T-cell (primary cell): Measurements from ENCODE around the gene SPATA31C2. TPM values are rescaled to one million over a fixed set of nuclear protein-coding genes. Genes with fewer than 3 reads are reported as not detected.

ENCODE experiments used
- ATAC-seq, 4 experiments: fragments of 200-7000 bp in 3 of 4; fragments of 150-1000 bp in 1 of 4; cut with Tn5 transposase; replicated peaks in 1 of 4; 1 replicate in 3 of 4; 2 replicates in 1 of 4; pipeline ENCODE4 v1.10.0; 2021; ENCODE audit warnings: moderate library complexity in 3 of 4, mild to moderate bottlenecking in 2 of 4, moderate number of reproducible peaks in 1 of 4
- CTCF ChIA-PET, 2 donors: fragments of 300-600 bp; sonication (Branson Sonifier 250); formaldehyde crosslinking; loops; one replicate each; lab custom pipeline; 2022; ENCODE audit warnings: antibody characterized with exemption in 2 of 2; lab: Charles Lee
- POLR2A ChIA-PET, 2 donors: fragments of 300-600 bp; sonication (Branson Sonifier 250); formaldehyde crosslinking; loops; one replicate each; lab custom pipeline; 2022; ENCODE audit warnings: antibody characterized with exemption in 2 of 2; lab: Charles Lee
- DNase-seq, 35 experiments: peaks; one replicate each; pipeline versions ENCODE4 v3.0.0 to v3.0.0-alpha.2; 2013 to 2023
- H3K27ac ChIP-seq: one replicate; pipeline ENCODE4 v1.5.1; 2013; ENCODE audit warnings: low read length
- H3K27me3 ChIP-seq, 2 experiments: replicated peaks in 1 of 2; 1 replicate in 1 of 2; 2 replicates in 1 of 2; pipeline versions ENCODE4 v1.6.1 to v1.7.0; 2013; ENCODE audit warnings: low read length in 1 of 2, mixed read lengths in 1 of 2; ENCODE audit not compliant: control insufficient read depth in 2 of 2, insufficient read depth in 2 of 2; ENCODE audit errors: extremely low read depth in 1 of 2
- H3K36me3 ChIP-seq, 2 donors: 1 replicate in 1 of 2; 2 replicates in 1 of 2; pipeline versions ENCODE4 v1.6.1 to v1.7.0; 2013; ENCODE audit warnings: low read length in 1 of 2; ENCODE audit not compliant: control insufficient read depth in 2 of 2, insufficient read depth in 1 of 2; ENCODE audit errors: extremely low read depth in 1 of 2
- H3K4me1 ChIP-seq, 2 experiments: 1 replicate in 1 of 2; 2 replicates in 1 of 2; pipeline versions ENCODE4 v1.6.1 to v1.7.0; 2013; ENCODE audit warnings: low read length in 2 of 2, mixed read lengths in 1 of 2; ENCODE audit not compliant: insufficient read depth in 2 of 2, control insufficient read depth in 1 of 2; ENCODE audit errors: extremely low read depth in 1 of 2
- H3K4me3 ChIP-seq, 2 donors: 1 replicate in 1 of 2; 2 replicates in 1 of 2; pipeline versions ENCODE4 v1.5.1 to v1.7.0; 2013; ENCODE audit warnings: mild to moderate bottlenecking in 2 of 2, low read length in 1 of 2, moderate library complexity in 1 of 2; ENCODE audit not compliant: control insufficient read depth in 1 of 2; ENCODE audit errors: extremely low read depth in 1 of 2
- H3K9me3 ChIP-seq: 2 replicates; pipeline ENCODE4 v1.7.0; 2013
- H3K27ac Mint-ChIP-seq, 2 donors: one replicate each; pipeline ENCODE4 v1.8.0; 2020 to 2021; ENCODE audit warnings: mild to moderate bottlenecking in 2 of 2, mixed read lengths in 2 of 2
- H3K27me3 Mint-ChIP-seq, 2 donors: one replicate each; pipeline ENCODE4 v1.8.0; 2021 to 2022; ENCODE audit warnings: mixed read lengths in 2 of 2
- H3K36me3 Mint-ChIP-seq: one replicate; pipeline ENCODE4 v1.8.0; 2021; ENCODE audit warnings: mixed read lengths
- H3K4me1 Mint-ChIP-seq, 3 donors: one replicate each; pipeline ENCODE4 v1.8.0; 2020 to 2022; ENCODE audit warnings: mixed read lengths in 3 of 3, mild to moderate bottlenecking in 1 of 3
- H3K4me3 Mint-ChIP-seq, 3 donors: one replicate each; pipeline ENCODE4 v1.8.0; 2020 to 2022; ENCODE audit warnings: mild to moderate bottlenecking in 3 of 3, mixed read lengths in 3 of 3, moderate library complexity in 3 of 3
- H3K9me3 Mint-ChIP-seq, 3 donors: one replicate each; pipeline ENCODE4 v1.8.0; 2020 to 2022; ENCODE audit warnings: mixed read lengths in 3 of 3
- WGBS: methylation state at CpG from one replicate; pipeline ENCODE4 v1.1.5; 2013; ENCODE audit warnings: missing lambda C conversion rate; ENCODE audit not compliant: insufficient coverage; 5-methylcytosine and 5-hydroxymethylcytosine counted together
- total RNA-seq, 35 experiments: library from RNA in 6 of 35; stranded (reverse) in 6 of 35; fragments of 120-200 nt in 1 of 35; gene quantifications; one replicate each; pipeline versions ENCODE4 v1.2.1 to v1.2.4 and lab custom pipeline; 2013 to 2026

SPATA31C2 gene
- total RNA-seq, 5 donors from 2014 or later (not counting 1 experiment from before 2014, with no cell fraction given), result not detected

- no peak for DNase-seq
- no peak for ATAC-seq
Measured at GRCh38 chr9:88169700-88170099, 31.4 kb upstream of the SPATA31C2 start.

GRCh38 chr9:88168564-88168963, 30.3 kb upstream of the SPATA31C2 start:
- Mint-ChIP-seq H3K27ac (no peak overlapping the region), H3K9me3 (peaks cover 0 to 3% (median 2%) of the 10 kb centered on the region in 3 donors)
- CTCF ChIA-PET, result no interaction called here

More at GRCh38 chr9:88169700-88170099, 31.4 kb upstream of the SPATA31C2 start:
- Mint-ChIP-seq H3K9me3 (peaks cover 0 to 3% (median 2%) of the 10 kb centered on the region in 3 donors), H3K36me3 (no peaks in the 10 kb centered on the region), H3K4me1 (no peaks in the 10 kb centered on the region), H3K27ac (no peak overlapping the region), H3K4me3 (no peak overlapping the region), H3K27me3 (peaks cover 15 to 21% of the 10 kb centered on the region in 2 donors)
- H3K27ac ChIP-seq, result no peak overlapping the region
- no peak overlapping the region for H3K4me3 ChIP-seq
- CTCF ChIA-PET, result no interaction called here
- H3K36me3 ChIP-seq, result no peaks in the 10 kb centered on the region
- POLR2A ChIA-PET, result no interaction called here
- no peaks in the 10 kb centered on the region for H3K9me3 ChIP-seq
- peaks cover 0 to 2% of the 10 kb centered on the region in 2 experiments for H3K27me3 ChIP-seq
- no peaks in the 10 kb centered on the region for H3K4me1 ChIP-seq

GRCh38 chr9:88166660-88167059, 28.4 kb upstream of the SPATA31C2 start:
- Mint-ChIP-seq H3K4me3 (no peak overlapping the region), H3K36me3 (no peaks in the 10 kb centered on the region), H3K27me3 (peaks cover 20 to 22% of the 10 kb centered on the region in 2 donors), H3K9me3 (peaks cover 0 to 3% (median 2%) of the 10 kb centered on the region in 3 donors), H3K27ac (no peak overlapping the region), H3K4me1 (no peaks in the 10 kb centered on the region)
- Histone ChIP-seq H3K36me3 (no peaks in the 10 kb centered on the region), H3K9me3 (no peaks in the 10 kb centered on the region), H3K4me1 (no peaks in the 10 kb centered on the region), H3K27me3 (peaks cover 0 to 15% of the 10 kb centered on the region in 2 experiments), H3K27ac (no peak overlapping the region), H3K4me3 (no peak overlapping the region)
- ATAC-seq (no peak), DNase-seq (no peak)
- ChIA-PET CTCF (interaction anchor here in 1 of 2 donors (0.6 kb wide), 1 partner anchor 9 kb away, joined by 3 read pairs; no protein-coding TSS in a partner anchor), POLR2A (no interaction called here)
- 86% methylated on average over 1 of the region's 1 CpG for WGBS

More at GRCh38 chr9:88168564-88168963, 30.3 kb upstream of the SPATA31C2 start:
- Mint-ChIP-seq H3K4me3 (no peak overlapping the region), H3K4me1 (no peaks in the 10 kb centered on the region), H3K27me3 (peaks cover 19 to 20% of the 10 kb centered on the region in 2 donors), H3K36me3 (no peaks in the 10 kb centered on the region)
- Histone ChIP-seq H3K4me1 (no peaks in the 10 kb centered on the region), H3K36me3 (no peaks in the 10 kb centered on the region), H3K27me3 (peaks cover 0 to 11% of the 10 kb centered on the region in 2 experiments), H3K9me3 (no peaks in the 10 kb centered on the region), H3K4me3 (no peak overlapping the region), H3K27ac (no peak overlapping the region)
- WGBS, result no CpG with 5 or more reads among the region's 3 CpGs
- DNase-seq (no peak), ATAC-seq (no peak)
- POLR2A ChIA-PET, result no interaction called here

GRCh38 chr9:88164850-88165249, 26.6 kb upstream of the SPATA31C2 start:
- peaks cover 3% of the 10 kb centered on the region for H3K36me3 Mint-ChIP-seq
- H3K36me3 ChIP-seq, result no peaks in the 10 kb centered on the region
- H3K27me3 ChIP-seq, result peaks cover 0 to 22% of the 10 kb centered on the region in 2 experiments
- no peaks in the 10 kb centered on the region for H3K4me1 Mint-ChIP-seq
- ChIA-PET POLR2A (no interaction called here), CTCF (no interaction called here)
- no CpG with 5 or more reads among the region's 3 CpGs for WGBS
- no peak overlapping the region for H3K27ac Mint-ChIP-seq
- H3K9me3 ChIP-seq, result no peaks in the 10 kb centered on the region
- no peak overlapping the region for H3K27ac ChIP-seq
- no peak for ATAC-seq
- peaks cover 35 to 37% of the 10 kb centered on the region in 2 donors for H3K27me3 Mint-ChIP-seq
- H3K4me1 ChIP-seq, result no peaks in the 10 kb centered on the region
- no peak overlapping the region for H3K4me3 Mint-ChIP-seq
- H3K9me3 Mint-ChIP-seq, result peaks cover 0 to 3% (median 2%) of the 10 kb centered on the region in 3 donors
- no peak for DNase-seq
- H3K4me3 ChIP-seq, result no peak overlapping the region

- DNase-seq (no peak), ATAC-seq (no peak)
- H3K27me3 Mint-ChIP-seq, result peaks cover 34 to 45% of the 10 kb centered on the region in 2 donors
- Histone ChIP-seq H3K27ac (no peak overlapping the region), H3K27me3 (peaks cover 0 to 29% of the 10 kb centered on the region in 2 experiments), H3K4me1 (no peaks in the 10 kb centered on the region), H3K9me3 (no peaks in the 10 kb centered on the region), H3K36me3 (no peaks in the 10 kb centered on the region), H3K4me3 (no peak overlapping the region)
- ChIA-PET CTCF (interaction anchor here in 1 of 2 donors (0.6 kb wide), 1 partner anchor 852 kb away, joined by 8 read pairs; no protein-coding TSS in a partner anchor), POLR2A (no interaction called here)
- H3K4me1 Mint-ChIP-seq, result no peaks in the 10 kb centered on the region
- no peak overlapping the region for H3K27ac Mint-ChIP-seq
- WGBS, result no CpG with 5 or more reads among the region's 6 CpGs
- no peak overlapping the region for H3K4me3 Mint-ChIP-seq
- peaks cover 3% of the 10 kb centered on the region for H3K36me3 Mint-ChIP-seq
- peaks cover 0 to 4% (median 0%) of the 10 kb centered on the region in 3 donors for H3K9me3 Mint-ChIP-seq
Measured at GRCh38 chr9:88161144-88161543, 22.9 kb upstream of the SPATA31C2 start.

GRCh38 chr9:88143957-88144625, 5.8 kb upstream of the SPATA31C2 start:
- Histone ChIP-seq H3K27me3 (peaks cover 2 to 3% of the 10 kb centered on the region in 2 experiments), H3K4me1 (no peaks in the 10 kb centered on the region), H3K9me3 (no peaks in the 10 kb centered on the region), H3K36me3 (no peaks in the 10 kb centered on the region), H3K27ac (no peak overlapping the region), H3K4me3 (no peak overlapping the region)
- H3K9me3 Mint-ChIP-seq, result no peaks in the 10 kb centered on the region
- POLR2A ChIA-PET, result no interaction called here
- DNase-seq (no peak), ATAC-seq (no peak)
- peaks cover 0 to 3% (median 0%) of the 10 kb centered on the region in 3 donors for H3K4me1 Mint-ChIP-seq
- H3K27ac Mint-ChIP-seq, result no peak overlapping the region
- WGBS, result no CpG with 5 or more reads among the region's 6 CpGs
- H3K27me3 Mint-ChIP-seq, result peaks cover 30 to 37% of the 10 kb centered on the region in 2 donors
- no peak overlapping the region for H3K4me3 Mint-ChIP-seq
- CTCF ChIA-PET, result no interaction called here
- H3K36me3 Mint-ChIP-seq, result no peaks in the 10 kb centered on the region
